Loucy (cell line): Measurements from ENCODE around the gene NR1D2.

Experiments used
- H2AFZ ChIP-seq: fragments of 200-600 bp; sonication (generic); 2 replicates; pipeline ENCODE4 v1.6.0; 2016; ENCODE audit warnings: antibody characterized with exemption, mild to moderate bottlenecking, low read length, moderate library complexity
- H3F3A ChIP-seq: fragments of 200-600 bp; 2 replicates; pipeline ENCODE4 v1.6.0; 2016; ENCODE audit warnings: antibody characterized with exemption, low read depth, mild to moderate bottlenecking
- H3K27me3 ChIP-seq: fragments of 200-600 bp; sonication (generic); 2 replicates; pipeline ENCODE4 v1.6.1; 2014; ENCODE audit warnings: low read length, mild to moderate bottlenecking; ENCODE audit not compliant: insufficient read depth, poor library complexity, severe bottlenecking
- H3K36me3 ChIP-seq: fragments of 200-600 bp; sonication (generic); 2 replicates; pipeline ENCODE4 v1.6.1; 2016; ENCODE audit warnings: low read length; ENCODE audit not compliant: insufficient read depth
- H3K4me1 ChIP-seq: fragments of 200-600 bp; sonication (generic); 2 replicates; pipeline ENCODE4 v1.5.1; 2014; ENCODE audit warnings: low read length, mild to moderate bottlenecking; ENCODE audit not compliant: insufficient read depth, poor library complexity, severe bottlenecking
- H3K4me2 ChIP-seq: fragments of 200-600 bp; sonication (generic); 2 replicates; pipeline ENCODE4 v1.6.0; 2014; ENCODE audit warnings: antibody characterized with exemption, low read length, low read depth, mild to moderate bottlenecking; ENCODE audit not compliant: poor library complexity, severe bottlenecking
- H3K4me3 ChIP-seq: fragments of 200-600 bp; sonication (generic); 2 replicates; pipeline ENCODE4 v1.5.1; 2014; ENCODE audit warnings: low read length, mild to moderate bottlenecking, mixed read lengths; ENCODE audit not compliant: poor library complexity, severe bottlenecking
- H3K79me2 ChIP-seq: fragments of 200-600 bp; sonication (generic); 2 replicates; pipeline ENCODE4 v1.6.1; 2014; ENCODE audit warnings: low read length; ENCODE audit not compliant: insufficient read depth
- H3K9ac ChIP-seq: fragments of 200-600 bp; sonication (generic); 2 replicates; pipeline ENCODE4 v1.6.0; 2014; ENCODE audit warnings: mild to moderate bottlenecking, low read depth, low read length, moderate library complexity; ENCODE audit not compliant: poor library complexity, severe bottlenecking
- H3K9me2 ChIP-seq: fragments of 200-600 bp; sonication (generic); replicated peaks from 2 replicates; pipeline ENCODE4 v1.6.1; 2016; ENCODE audit warnings: low read depth, low read length, mixed read lengths
- H3K9me3 ChIP-seq: fragments of 200-600 bp; sonication (generic); 2 replicates; pipeline ENCODE4 v1.6.1; 2014; ENCODE audit warnings: mild to moderate bottlenecking, antibody characterized with exemption, low read length, low read depth; ENCODE audit not compliant: insufficient read depth
- H4K20me1 ChIP-seq: fragments of 200-600 bp; sonication (generic); 2 replicates; pipeline ENCODE4 v1.6.0; 2014; ENCODE audit warnings: antibody characterized with exemption, low read length, mild to moderate bottlenecking; ENCODE audit not compliant: insufficient read depth, poor library complexity, severe bottlenecking
- EZH2phosphoT487 ChIP-seq: fragments of 200-600 bp; IDR thresholded peaks from 2 replicates; pipeline ENCODE4 v1.6.1; 2018; ENCODE audit warnings: antibody characterized with exemption, mild to moderate bottlenecking, moderate library complexity, borderline replicate concordance
- TF ChIP-seq, protein P1 (sequence below): fragments of 200-600 bp; sonication (generic); conservative IDR thresholded peaks from 2 replicates; pipeline ENCODE4 v1.5.1; 2014; ENCODE audit warnings: mild to moderate bottlenecking, antibody characterized with exemption, low read length

NR1D2 gene

DNA sequence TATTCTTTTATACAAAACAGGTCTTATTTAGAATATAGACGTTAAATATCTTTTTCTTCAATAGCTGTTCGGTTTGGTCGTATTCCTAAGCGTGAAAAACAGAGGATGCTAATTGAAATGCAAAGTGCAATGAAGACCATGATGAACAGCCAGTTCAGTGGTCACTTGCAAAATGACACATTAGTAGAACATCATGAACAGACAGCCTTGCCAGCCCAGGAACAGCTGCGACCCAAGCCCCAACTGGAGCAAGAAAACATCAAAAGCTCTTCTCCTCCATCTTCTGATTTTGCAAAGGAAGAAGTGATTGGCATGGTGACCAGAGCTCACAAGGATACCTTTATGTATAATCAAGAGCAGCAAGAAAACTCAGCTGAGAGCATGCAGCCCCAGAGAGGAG is 16.8 kb downstream of the NR1D2 start:
- peaks cover 16% of the 10 kb centered on the region; the same call in 1 of the 2 replicates for H3K36me3 ChIP-seq
- no peak overlapping the region for H3K9ac ChIP-seq

DNA sequence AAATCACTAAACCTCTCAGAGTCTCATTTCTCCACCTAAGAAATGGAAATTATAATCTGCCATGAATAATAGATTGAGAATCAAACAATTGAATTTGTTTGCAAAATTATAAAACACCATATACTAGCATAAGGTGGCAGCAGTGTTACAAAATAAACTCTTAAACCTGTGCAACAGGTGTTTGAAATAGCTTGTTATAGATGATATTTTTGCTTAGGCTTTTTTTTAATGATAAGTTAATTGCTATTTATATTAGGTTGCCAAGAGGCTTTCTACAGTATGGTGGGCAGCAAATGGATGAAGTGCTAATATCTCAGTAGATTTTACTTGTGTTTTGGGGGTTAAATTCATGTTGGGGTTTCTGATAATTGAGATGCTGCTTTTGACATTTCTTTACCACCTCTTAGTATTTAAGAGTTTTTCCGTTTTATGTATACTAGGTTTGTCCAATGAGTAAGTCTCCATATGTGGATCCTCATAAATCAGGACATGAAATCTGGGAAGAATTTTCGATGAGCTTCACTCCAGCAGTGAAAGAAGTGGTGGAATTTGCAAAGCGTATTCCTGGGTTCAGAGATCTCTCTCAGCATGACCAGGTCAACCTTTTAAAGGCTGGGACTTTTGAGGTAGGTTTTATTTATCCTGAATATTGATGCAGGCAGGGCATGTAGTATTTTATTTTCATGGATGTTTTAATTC is 19.6 kb downstream of the NR1D2 start:
- Histone ChIP-seq H3K4me3 (no peak overlapping the region), H3K9ac (no peak overlapping the region), H3K9me3 (no peaks in the 10 kb centered on the region), H3K9me2 (no peaks in the 10 kb centered on the region), H3F3A (no peaks in the 10 kb centered on the region), H3K36me3 (peaks cover 26% of the 10 kb centered on the region; the same call in 1 of the 2 replicates), H2AFZ (no peak overlapping the region), H3K27me3 (no peaks in the 10 kb centered on the region), H3K4me1 (no peaks in the 10 kb centered on the region), H3K79me2 (no peaks in the 10 kb centered on the region), H4K20me1 (no peaks in the 10 kb centered on the region), H3K4me2 (no peak overlapping the region)
- TF ChIP-seq, protein P1, sequence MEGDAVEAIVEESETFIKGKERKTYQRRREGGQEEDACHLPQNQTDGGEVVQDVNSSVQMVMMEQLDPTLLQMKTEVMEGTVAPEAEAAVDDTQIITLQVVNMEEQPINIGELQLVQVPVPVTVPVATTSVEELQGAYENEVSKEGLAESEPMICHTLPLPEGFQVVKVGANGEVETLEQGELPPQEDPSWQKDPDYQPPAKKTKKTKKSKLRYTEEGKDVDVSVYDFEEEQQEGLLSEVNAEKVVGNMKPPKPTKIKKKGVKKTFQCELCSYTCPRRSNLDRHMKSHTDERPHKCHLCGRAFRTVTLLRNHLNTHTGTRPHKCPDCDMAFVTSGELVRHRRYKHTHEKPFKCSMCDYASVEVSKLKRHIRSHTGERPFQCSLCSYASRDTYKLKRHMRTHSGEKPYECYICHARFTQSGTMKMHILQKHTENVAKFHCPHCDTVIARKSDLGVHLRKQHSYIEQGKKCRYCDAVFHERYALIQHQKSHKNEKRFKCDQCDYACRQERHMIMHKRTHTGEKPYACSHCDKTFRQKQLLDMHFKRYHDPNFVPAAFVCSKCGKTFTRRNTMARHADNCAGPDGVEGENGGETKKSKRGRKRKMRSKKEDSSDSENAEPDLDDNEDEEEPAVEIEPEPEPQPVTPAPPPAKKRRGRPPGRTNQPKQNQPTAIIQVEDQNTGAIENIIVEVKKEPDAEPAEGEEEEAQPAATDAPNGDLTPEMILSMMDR = no peak
- no peak for TF ChIP-seq EZH2phosphoT487

More for the DNA sequence above, 16.8 kb downstream of the NR1D2 start:
- no peaks in the 10 kb centered on the region for H3K4me1 ChIP-seq
- no peaks in the 10 kb centered on the region for H3K79me2 ChIP-seq
- no peaks in the 10 kb centered on the region for H3K9me3 ChIP-seq
- no peak overlapping the region for H2AFZ ChIP-seq
- H3K9me2 ChIP-seq = no peaks in the 10 kb centered on the region
- H3K4me3 ChIP-seq = no peak overlapping the region
- H3F3A ChIP-seq = no peaks in the 10 kb centered on the region
- TF ChIP-seq EZH2phosphoT487 = no peak
- TF ChIP-seq, protein P1 = no peak
- no peaks in the 10 kb centered on the region for H3K27me3 ChIP-seq
- no peaks in the 10 kb centered on the region for H4K20me1 ChIP-seq
- no peak overlapping the region for H3K4me2 ChIP-seq

DNA sequence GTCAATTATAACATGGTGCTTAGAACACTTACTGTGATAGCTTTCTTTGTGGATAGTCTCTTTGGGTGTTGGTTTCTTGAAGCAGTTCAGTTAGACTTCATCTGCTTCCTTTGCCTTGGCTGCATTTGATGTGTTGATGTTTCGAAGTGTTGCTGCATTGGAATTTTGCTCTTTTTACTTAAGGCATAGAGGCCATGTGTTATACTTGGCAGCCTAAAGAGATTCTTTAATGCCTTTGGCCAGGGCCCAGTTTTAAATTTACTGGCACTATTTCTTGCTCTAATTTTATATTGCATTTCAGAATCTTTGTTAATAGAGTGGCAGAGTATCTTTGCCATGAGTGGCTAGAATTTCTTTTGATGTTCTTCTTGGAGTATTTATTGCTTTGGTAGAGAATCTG is 21.2 kb downstream of the NR1D2 start:
- no peaks in the 10 kb centered on the region for H3K27me3 ChIP-seq
- no peak overlapping the region for H3K9ac ChIP-seq
- H3F3A ChIP-seq = no peaks in the 10 kb centered on the region
- H3K4me1 ChIP-seq = no peaks in the 10 kb centered on the region
- no peak overlapping the region for H3K4me3 ChIP-seq
- H3K9me2 ChIP-seq = no peaks in the 10 kb centered on the region
- no peaks in the 10 kb centered on the region for H3K9me3 ChIP-seq
- H3K36me3 ChIP-seq = peaks cover 26% of the 10 kb centered on the region; the same call in 1 of the 2 replicates
- H3K4me2 ChIP-seq = no peak overlapping the region
- no peak overlapping the region for H2AFZ ChIP-seq
- TF ChIP-seq, protein P1 = no peak
- TF ChIP-seq EZH2phosphoT487 = no peak
- H3K79me2 ChIP-seq = no peaks in the 10 kb centered on the region
- H4K20me1 ChIP-seq = no peaks in the 10 kb centered on the region
